Measurements from ENCODE around the gene USP24.
"Not testable (repeated sequence)": the region's sequence is repeated elsewhere in the genome, so short reads cannot be mapped to it uniquely, and the experiment has no call there.

USP24 gene

GRCh38 chr1:55118651-55119329 is 96.4 kb downstream of the USP24 start:
- Histone ChIP-seq H3K27ac (ENCODE audit: low read depth, low read length) (no peak overlapping the region), H3K27me3 (ENCODE audit: insufficient read depth, low read length) (no peaks in the 10 kb centered on the region), H3K36me3 (ENCODE audit: insufficient read depth, low read length) (peaks cover 91% of the 10 kb centered on the region), H3K4me3 (ENCODE audit: low read length) (no peak overlapping the region), H3K9ac (ENCODE audit: low read depth, low read length) (no peak overlapping the region), H3K9me3 (ENCODE audit: insufficient read depth, low read depth, low read length) (0 out of 2 replicates have a peak, but pooled peaks cover 4% of the 10 kb centered on the region), H3K4me1 (ENCODE audit: insufficient read depth, low read length) (no peaks in the 10 kb centered on the region)
- WGBS, result 95% methylated on average over 5 of the region's 5 CpGs

- Histone ChIP-seq H3K9me3 (ENCODE audit: insufficient read depth, low read depth, low read length) (0 out of 2 replicates have a peak, but pooled peaks cover 4% of the 10 kb centered on the region), H3K27ac (ENCODE audit: low read depth, low read length) (no peak overlapping the region), H3K4me1 (ENCODE audit: insufficient read depth, low read length) (no peaks in the 10 kb centered on the region), H3K4me3 (ENCODE audit: low read length) (no peak overlapping the region), H3K36me3 (ENCODE audit: insufficient read depth, low read length) (peaks cover 90% of the 10 kb centered on the region), H3K9ac (ENCODE audit: low read depth, low read length) (no peak overlapping the region), H3K27me3 (ENCODE audit: insufficient read depth, low read length) (no peaks in the 10 kb centered on the region)
Measured at GRCh38 chr1:55117941-55118340, 97.2 kb downstream of the USP24 start.

- not testable (repeated sequence) for H3K4me1 ChIP-seq (ENCODE audit: insufficient read depth, low read length); H3K9me3 ChIP-seq (ENCODE audit: insufficient read depth, low read depth, low read length); H3K27me3 ChIP-seq (ENCODE audit: insufficient read depth, low read length); H3K4me3 ChIP-seq (ENCODE audit: low read length); H3K27ac ChIP-seq (ENCODE audit: low read depth, low read length); H3K9ac ChIP-seq (ENCODE audit: low read depth, low read length)
- peaks cover 96% of the 10 kb centered on the region for H3K36me3 ChIP-seq (ENCODE audit: insufficient read depth, low read length)
- WGBS, result 92% methylated on average over 14 of the region's 14 CpGs
Measured at GRCh38 chr1:55109005-55109404, 106.2 kb downstream of the USP24 start.

DNA sequence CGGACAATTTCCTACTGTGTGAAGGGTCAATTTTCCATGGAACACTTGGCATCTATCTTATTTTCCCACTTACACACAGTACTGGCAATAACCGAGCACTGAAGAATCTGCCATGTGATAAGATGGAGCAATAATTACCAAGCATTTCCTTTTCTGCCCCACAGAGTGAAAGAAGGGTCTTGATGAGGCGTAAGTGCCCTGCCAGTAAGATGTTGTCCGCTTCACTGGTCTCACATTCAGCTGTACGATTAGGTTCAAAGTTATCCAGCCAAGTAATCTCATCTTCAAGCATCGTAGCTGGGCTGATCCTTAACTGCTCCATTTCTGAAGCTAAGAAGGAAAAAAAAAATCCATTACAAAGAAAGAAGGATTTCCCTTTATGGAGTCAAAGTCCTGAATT is 108.1 kb downstream of the USP24 start:
- no peak overlapping the region for H3K4me3 ChIP-seq (ENCODE audit: low read length)
- peaks cover 96% of the 10 kb centered on the region for H3K36me3 ChIP-seq (ENCODE audit: insufficient read depth, low read length)
- no peaks in the 10 kb centered on the region for H3K27me3 ChIP-seq (ENCODE audit: insufficient read depth, low read length)
- H3K9ac ChIP-seq (ENCODE audit: low read depth, low read length), result no peak overlapping the region
- 90% methylated on average over 6 of the region's 6 CpGs for WGBS
- no peaks in the 10 kb centered on the region for H3K4me1 ChIP-seq (ENCODE audit: insufficient read depth, low read length)
- no peaks in the 10 kb centered on the region for H3K9me3 ChIP-seq (ENCODE audit: insufficient read depth, low read depth, low read length)
- H3K27ac ChIP-seq (ENCODE audit: low read depth, low read length), result no peak overlapping the region

DNA sequence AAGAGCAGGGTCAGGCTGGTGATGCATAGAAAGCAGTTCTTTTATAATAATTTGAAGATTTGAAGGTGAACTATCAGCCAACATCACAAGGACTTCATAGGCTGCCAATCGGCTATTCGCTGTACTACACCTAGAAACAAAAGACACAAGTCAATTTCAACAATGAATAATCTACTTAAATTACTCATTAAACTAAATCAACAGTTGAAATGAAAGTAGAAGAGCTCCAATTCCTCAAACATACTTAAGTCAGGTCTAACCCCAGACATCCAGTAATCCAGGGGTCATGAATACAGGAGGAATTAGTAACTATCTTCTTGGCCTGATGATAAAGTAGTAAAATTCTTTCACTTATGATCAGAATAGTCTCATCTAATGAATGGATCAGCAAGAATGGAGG is 111.3 kb downstream of the USP24 start:
- WGBS, result 100% methylated on average over 2 of the region's 2 CpGs
- no peaks in the 10 kb centered on the region for H3K4me1 ChIP-seq (ENCODE audit: insufficient read depth, low read length)
- H3K36me3 ChIP-seq (ENCODE audit: insufficient read depth, low read length), result peaks cover 96% of the 10 kb centered on the region
- no peaks in the 10 kb centered on the region for H3K9me3 ChIP-seq (ENCODE audit: insufficient read depth, low read depth, low read length)
- H3K27ac ChIP-seq (ENCODE audit: low read depth, low read length), result no peak overlapping the region
- H3K4me3 ChIP-seq (ENCODE audit: low read length), result no peak overlapping the region
- no peak overlapping the region for H3K9ac ChIP-seq (ENCODE audit: low read depth, low read length)
- no peaks in the 10 kb centered on the region for H3K27me3 ChIP-seq (ENCODE audit: insufficient read depth, low read length)

GRCh38 chr1:55095095-55095494 is 120.1 kb downstream of the USP24 start:
- no peaks in the 10 kb centered on the region for H3K9me3 ChIP-seq (ENCODE audit: insufficient read depth, low read depth, low read length)
- peaks cover 100% of the 10 kb centered on the region for H3K36me3 ChIP-seq (ENCODE audit: insufficient read depth, low read length)
- over 99% methylated on average over 5 of the region's 5 CpGs for WGBS
- H3K4me1 ChIP-seq (ENCODE audit: insufficient read depth, low read length), result peaks cover 13% of the 10 kb centered on the region
- H3K27ac ChIP-seq (ENCODE audit: low read depth, low read length), result no peak overlapping the region
- H3K4me3 ChIP-seq (ENCODE audit: low read length), result no peak overlapping the region
- no peaks in the 10 kb centered on the region for H3K27me3 ChIP-seq (ENCODE audit: insufficient read depth, low read length)
- no peak overlapping the region for H3K9ac ChIP-seq (ENCODE audit: low read depth, low read length)

- no peak overlapping the region for H3K9ac ChIP-seq (ENCODE audit: low read depth, low read length)
- H3K27me3 ChIP-seq (ENCODE audit: insufficient read depth, low read length), result no peaks in the 10 kb centered on the region
- 86% methylated on average over 2 of the region's 2 CpGs for WGBS
- H3K27ac ChIP-seq (ENCODE audit: low read depth, low read length), result no peak overlapping the region
- H3K36me3 ChIP-seq (ENCODE audit: insufficient read depth, low read length), result peaks cover 99% of the 10 kb centered on the region
- H3K9me3 ChIP-seq (ENCODE audit: insufficient read depth, low read depth, low read length), result no peaks in the 10 kb centered on the region
- peaks cover 3% of the 10 kb centered on the region for H3K4me1 ChIP-seq (ENCODE audit: insufficient read depth, low read length)
- no peak overlapping the region for H3K4me3 ChIP-seq (ENCODE audit: low read length)
Measured at GRCh38 chr1:55092475-55092874, 122.7 kb downstream of the USP24 start.

- WGBS, result 97% methylated on average over 2 of the region's 2 CpGs
- no peaks in the 10 kb centered on the region for H3K9me3 ChIP-seq (ENCODE audit: insufficient read depth, low read depth, low read length)
- no peaks in the 10 kb centered on the region for H3K27me3 ChIP-seq (ENCODE audit: insufficient read depth, low read length)
- H3K9ac ChIP-seq (ENCODE audit: low read depth, low read length), result no peak overlapping the region
- H3K27ac ChIP-seq (ENCODE audit: low read depth, low read length), result no peak overlapping the region
- H3K36me3 ChIP-seq (ENCODE audit: insufficient read depth, low read length), result peaks cover 99% of the 10 kb centered on the region
- H3K4me1 ChIP-seq (ENCODE audit: insufficient read depth, low read length), result peaks cover 7% of the 10 kb centered on the region; the same call in 1 of the 2 replicates
- no peak overlapping the region for H3K4me3 ChIP-seq (ENCODE audit: low read length)
Measured at GRCh38 chr1:55089683-55090082, 125.5 kb downstream of the USP24 start.

DNA sequence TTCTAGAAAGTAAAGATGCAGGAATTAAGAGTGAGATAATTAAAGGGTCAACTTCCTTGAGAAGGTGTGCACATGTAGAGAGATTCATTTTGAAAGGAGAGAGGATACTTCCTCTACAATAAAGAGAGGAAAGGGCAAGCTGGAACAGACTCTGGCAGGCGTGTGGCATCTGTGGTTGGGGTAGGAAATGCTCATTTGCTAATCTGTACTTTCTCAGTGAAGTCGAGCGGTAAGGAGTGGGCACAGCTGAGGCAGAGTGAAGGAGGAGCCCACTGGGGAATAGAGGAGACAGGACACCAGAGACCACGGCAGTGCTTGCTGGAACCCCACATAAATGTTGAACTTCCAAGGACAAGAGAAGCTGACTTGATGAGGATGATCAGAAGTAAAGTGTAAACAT is 126.8 kb downstream of the USP24 start:
- 91% methylated on average over 4 of the region's 4 CpGs for WGBS
- Histone ChIP-seq H3K36me3 (ENCODE audit: insufficient read depth, low read length) (peaks cover 99% of the 10 kb centered on the region), H3K4me3 (ENCODE audit: low read length) (no peak overlapping the region), H3K27me3 (ENCODE audit: insufficient read depth, low read length) (no peaks in the 10 kb centered on the region), H3K27ac (ENCODE audit: low read depth, low read length) (no peak overlapping the region), H3K9ac (ENCODE audit: low read depth, low read length) (no peak overlapping the region), H3K4me1 (ENCODE audit: insufficient read depth, low read length) (peaks cover 7% of the 10 kb centered on the region; the same call in 1 of the 2 replicates), H3K9me3 (ENCODE audit: insufficient read depth, low read depth, low read length) (no peaks in the 10 kb centered on the region)

DNA sequence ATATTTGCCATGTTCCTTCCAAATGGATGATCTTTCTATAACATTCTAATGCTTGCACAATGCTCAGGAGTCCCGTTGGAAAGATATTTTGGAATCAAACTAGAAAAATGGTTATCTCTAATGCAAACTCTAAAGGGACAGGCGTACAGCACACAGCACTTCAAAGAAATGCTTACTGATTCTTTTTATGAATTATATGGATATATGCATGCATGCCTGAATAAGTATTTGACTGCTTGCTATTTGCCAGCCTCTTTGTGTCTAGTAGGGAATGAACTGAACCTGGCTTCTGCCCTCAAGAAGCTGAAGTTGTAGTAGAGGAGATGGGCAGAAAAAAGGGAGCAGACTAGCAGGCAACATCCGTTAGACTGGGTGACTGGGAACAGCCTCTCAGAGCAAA is 127.7 kb downstream of the USP24 start:
- Histone ChIP-seq H3K36me3 (ENCODE audit: insufficient read depth, low read length) (peaks cover 99% of the 10 kb centered on the region), H3K4me1 (ENCODE audit: insufficient read depth, low read length) (peaks cover 7% of the 10 kb centered on the region; the same call in 1 of the 2 replicates), H3K9me3 (ENCODE audit: insufficient read depth, low read depth, low read length) (no peaks in the 10 kb centered on the region), H3K27ac (ENCODE audit: low read depth, low read length) (no peak overlapping the region), H3K9ac (ENCODE audit: low read depth, low read length) (no peak overlapping the region), H3K4me3 (ENCODE audit: low read length) (no peak overlapping the region), H3K27me3 (ENCODE audit: insufficient read depth, low read length) (no peaks in the 10 kb centered on the region)
- WGBS, result 94% methylated on average over 3 of the region's 3 CpGs

DNA sequence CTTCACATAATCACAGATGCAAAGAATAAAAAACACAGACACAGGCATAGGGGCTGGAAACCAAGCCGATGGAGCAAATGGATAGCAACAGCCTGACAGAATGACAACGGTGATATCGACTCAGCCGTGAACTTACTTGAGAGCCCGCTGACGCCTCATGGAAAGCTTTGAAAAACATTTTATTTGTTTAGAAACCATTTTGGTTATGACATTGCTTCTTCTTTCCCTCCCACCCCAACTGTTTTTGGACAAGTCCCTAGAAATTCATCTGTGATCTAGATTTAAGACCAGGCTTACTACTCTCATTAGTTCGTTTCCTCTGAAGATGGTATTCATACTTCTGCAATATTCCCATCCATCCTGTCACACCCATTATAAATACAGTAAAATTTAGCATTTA is 130.9 kb downstream of the USP24 start:
- Histone ChIP-seq H3K4me3 (ENCODE audit: low read length) (no peak overlapping the region), H3K9ac (ENCODE audit: low read depth, low read length) (no peak overlapping the region), H3K36me3 (ENCODE audit: insufficient read depth, low read length) (peaks cover 99% of the 10 kb centered on the region), H3K9me3 (ENCODE audit: insufficient read depth, low read depth, low read length) (no peaks in the 10 kb centered on the region), H3K27ac (ENCODE audit: low read depth, low read length) (no peak overlapping the region), H3K4me1 (ENCODE audit: insufficient read depth, low read length) (peaks cover 22% of the 10 kb centered on the region), H3K27me3 (ENCODE audit: insufficient read depth, low read length) (no peaks in the 10 kb centered on the region)
- 98% methylated on average over 7 of the region's 7 CpGs for WGBS

GRCh38 chr1:55081905-55082296 is 133.3 kb downstream of the USP24 start:
- WGBS, result 84% methylated on average over 2 of the region's 2 CpGs
- H3K9me3 ChIP-seq (ENCODE audit: insufficient read depth, low read depth, low read length), result no peaks in the 10 kb centered on the region
- H3K27ac ChIP-seq (ENCODE audit: low read depth, low read length), result peak overlapping the region; percentile 64; the same call in 1 of the 2 replicates
- no peaks in the 10 kb centered on the region for H3K27me3 ChIP-seq (ENCODE audit: insufficient read depth, low read length)
- H3K9ac ChIP-seq (ENCODE audit: low read depth, low read length), result no peak overlapping the region
- peaks cover 19% of the 10 kb centered on the region for H3K4me1 ChIP-seq (ENCODE audit: insufficient read depth, low read length)
- no peak overlapping the region for H3K4me3 ChIP-seq (ENCODE audit: low read length)
- H3K36me3 ChIP-seq (ENCODE audit: insufficient read depth, low read length), result peaks cover 98% of the 10 kb centered on the region

All from HUES64 (cell line).